Hepatocyte (in vitro differentiated cells): Measurements from ENCODE around the gene CISH. TPM values are rescaled to one million over a fixed set of nuclear protein-coding genes. Genes with fewer than 3 reads are reported as not detected.
A peak's percentile ranks its signal among the peaks of the same experiment; 100 is the strongest.

ENCODE experiments used
- DNase-seq: peaks from one replicate; pipeline ENCODE4 v3.0.0-alpha.2; 2016; ENCODE audit warnings: low spot score
- H2AFZ ChIP-seq: fragments of 200-600 bp; sonication (generic); 2 replicates; pipeline ENCODE4 v1.6.0; 2016; ENCODE audit warnings: antibody characterized with exemption, mild to moderate bottlenecking
- H3K27ac ChIP-seq: fragments of 200-600 bp; sonication (generic); 2 replicates; pipeline ENCODE4 v1.5.1; 2016; ENCODE audit warnings: mild to moderate bottlenecking
- H3K27me3 ChIP-seq: fragments of 200-600 bp; sonication (generic); 2 replicates; pipeline ENCODE4 v1.6.1; 2016
- H3K36me3 ChIP-seq: fragments of 200-600 bp; sonication (generic); replicated peaks from 2 replicates; pipeline ENCODE4 v1.5.1; 2016; ENCODE audit warnings: low read depth; ENCODE audit not compliant: insufficient read depth
- H3K4me1 ChIP-seq: fragments of 200-600 bp; sonication (generic); 2 replicates; pipeline ENCODE4 v1.5.1; 2016; ENCODE audit warnings: mild to moderate bottlenecking, moderate library complexity; ENCODE audit not compliant: insufficient read depth
- H3K4me2 ChIP-seq: fragments of 200-600 bp; sonication (generic); 2 replicates; pipeline ENCODE4 v1.6.0; 2016
- H3K4me3 ChIP-seq: fragments of 200-600 bp; sonication (generic); 2 replicates; pipeline ENCODE4 v1.5.1; 2016; ENCODE audit warnings: mild to moderate bottlenecking
- H3K79me2 ChIP-seq: fragments of 200-600 bp; sonication (generic); 2 replicates; pipeline ENCODE4 v1.6.0; 2017; ENCODE audit warnings: mild to moderate bottlenecking
- H3K9me2 ChIP-seq: fragments of 200-600 bp; sonication (generic); replicated peaks from 2 replicates; pipeline ENCODE4 v1.6.0; 2017; ENCODE audit warnings: mild to moderate bottlenecking; ENCODE audit not compliant: insufficient read depth
- H3K9me3 ChIP-seq: fragments of 200-600 bp; sonication (generic); 2 replicates; pipeline ENCODE4 v1.5.1; 2016; ENCODE audit warnings: low read depth, mild to moderate bottlenecking
- H4K20me1 ChIP-seq: fragments of 200-600 bp; sonication (generic); 2 replicates; pipeline ENCODE4 v1.6.0; 2016; ENCODE audit warnings: mild to moderate bottlenecking; ENCODE audit not compliant: insufficient read depth, poor library complexity, severe bottlenecking
- EZH2 ChIP-seq: fragments of 200-600 bp; sonication (generic); IDR thresholded peaks from 2 replicates; pipeline ENCODE4 v1.6.1; 2016; ENCODE audit warnings: antibody characterized with exemption, mild to moderate bottlenecking, borderline replicate concordance
- EZH2phosphoT487 ChIP-seq: fragments of 200-600 bp; sonication (generic); IDR thresholded peaks from one replicate; pipeline ENCODE4 v1.6.1; 2018; ENCODE audit warnings: antibody characterized with exemption, mild to moderate bottlenecking, low read depth, moderate library complexity; ENCODE audit not compliant: unreplicated experiment, severe bottlenecking
- WGBS: methylation state at CpG from one replicate; pipeline ENCODE4 v1.1.6; 2016; ENCODE audit warnings: low lambda C conversion rate; ENCODE audit errors: missing lambda C conversion rate; 5-methylcytosine and 5-hydroxymethylcytosine counted together
- polyA plus RNA-seq: library from polyadenylated mRNA; unstranded; fragments of >200 nt; fragmentation: Nextera tagmentation; extraction: Ambion mirVana; gene quantifications from 2 replicates; pipeline ENCODE4 v1.2.1, GENCODE V29; 2016
- total RNA-seq: library from RNA; depleted of rRNA; stranded (reverse); fragments of >200 nt; gene quantifications from 2 replicates; pipeline ENCODE4 v1.2.3, GENCODE V29; 2014
- TF ChIP-seq, protein P1 (sequence below): fragments of 200-600 bp; sonication (generic); IDR thresholded peaks from 2 replicates; pipeline ENCODE4 v1.5.1; 2016; ENCODE audit warnings: antibody characterized with exemption, mild to moderate bottlenecking; ENCODE audit not compliant: poor library complexity

CISH gene
- total and polyA plus RNA-seq, 2 experiments from 2014 or later = 4.0 to 9.0 TPM

DNA sequence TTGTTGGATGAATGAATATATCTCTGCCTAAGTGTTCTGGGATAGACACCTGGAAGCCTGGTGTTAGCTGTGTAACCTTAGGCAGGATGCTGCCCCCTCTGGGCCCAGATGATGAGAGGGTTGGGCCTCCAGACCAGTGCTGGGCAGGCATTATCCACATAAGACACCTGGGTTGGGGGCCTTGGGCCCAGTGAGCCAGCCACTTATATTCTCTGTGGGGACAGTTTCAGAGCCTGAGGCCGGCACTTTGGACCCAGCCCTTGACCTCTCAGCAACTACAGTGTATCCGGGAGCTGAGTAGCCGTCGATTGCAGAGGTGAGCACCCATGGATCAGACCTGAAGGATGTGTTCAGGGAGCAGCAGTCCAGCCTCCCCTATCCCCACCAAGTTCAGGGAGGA, 40.1 kb downstream of the CISH start:
- 91% methylated on average over 4 of the region's 4 CpGs for WGBS
- H3K79me2 ChIP-seq = peaks cover 10% of the 10 kb centered on the region
- H3K27ac ChIP-seq = no peak overlapping the region
- H3K4me2 ChIP-seq = no peak overlapping the region
- H2AFZ ChIP-seq = no peak overlapping the region
- peaks cover 17% of the 10 kb centered on the region for H3K4me1 ChIP-seq
- no peaks in the 10 kb centered on the region for H4K20me1 ChIP-seq
- H3K36me3 ChIP-seq = no peaks in the 10 kb centered on the region
- no peaks in the 10 kb centered on the region for H3K27me3 ChIP-seq
- no peak for DNase-seq
- no peaks in the 10 kb centered on the region for H3K9me3 ChIP-seq
- TF ChIP-seq EZH2phosphoT487 = no peak
- TF ChIP-seq, protein P1, sequence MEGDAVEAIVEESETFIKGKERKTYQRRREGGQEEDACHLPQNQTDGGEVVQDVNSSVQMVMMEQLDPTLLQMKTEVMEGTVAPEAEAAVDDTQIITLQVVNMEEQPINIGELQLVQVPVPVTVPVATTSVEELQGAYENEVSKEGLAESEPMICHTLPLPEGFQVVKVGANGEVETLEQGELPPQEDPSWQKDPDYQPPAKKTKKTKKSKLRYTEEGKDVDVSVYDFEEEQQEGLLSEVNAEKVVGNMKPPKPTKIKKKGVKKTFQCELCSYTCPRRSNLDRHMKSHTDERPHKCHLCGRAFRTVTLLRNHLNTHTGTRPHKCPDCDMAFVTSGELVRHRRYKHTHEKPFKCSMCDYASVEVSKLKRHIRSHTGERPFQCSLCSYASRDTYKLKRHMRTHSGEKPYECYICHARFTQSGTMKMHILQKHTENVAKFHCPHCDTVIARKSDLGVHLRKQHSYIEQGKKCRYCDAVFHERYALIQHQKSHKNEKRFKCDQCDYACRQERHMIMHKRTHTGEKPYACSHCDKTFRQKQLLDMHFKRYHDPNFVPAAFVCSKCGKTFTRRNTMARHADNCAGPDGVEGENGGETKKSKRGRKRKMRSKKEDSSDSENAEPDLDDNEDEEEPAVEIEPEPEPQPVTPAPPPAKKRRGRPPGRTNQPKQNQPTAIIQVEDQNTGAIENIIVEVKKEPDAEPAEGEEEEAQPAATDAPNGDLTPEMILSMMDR = no peak
- no peak for TF ChIP-seq EZH2
- no peak overlapping the region for H3K4me3 ChIP-seq
- H3K9me2 ChIP-seq = no peaks in the 10 kb centered on the region

- TF ChIP-seq, protein P1 = no peak
- TF ChIP-seq EZH2phosphoT487 (no peak), EZH2 (no peak)
- WGBS = 95% methylated on average over 5 of the region's 5 CpGs
- Histone ChIP-seq H3K27me3 (no peaks in the 10 kb centered on the region), H2AFZ (no peak overlapping the region), H3K4me3 (no peak overlapping the region), H3K27ac (peak overlapping the region; percentile 97), H3K4me1 (peaks cover 17% of the 10 kb centered on the region), H3K4me2 (peak overlapping the region; percentile 84), H3K36me3 (no peaks in the 10 kb centered on the region), H3K9me3 (no peaks in the 10 kb centered on the region), H3K79me2 (peaks cover 10% of the 10 kb centered on the region), H4K20me1 (no peaks in the 10 kb centered on the region), H3K9me2 (no peaks in the 10 kb centered on the region)
- no peak for DNase-seq
Measured at GRCh38 chr3:50570508-50571279, 40.9 kb downstream of the CISH start.

GRCh38 chr3:50568947-50569749, 42.4 kb downstream of the CISH start, which contains the start of gene HEMK1:
HEMK1 (plus strand) TSS chr3:50569522; CDS start chr3:50571105, 1,583 bp downstream.
- H3K36me3 ChIP-seq = no peaks in the 10 kb centered on the region
- H3K9me3 ChIP-seq = no peaks in the 10 kb centered on the region
- H3K27ac ChIP-seq = peak within 1 kb of the TSS; percentile 97
- no peaks in the 10 kb centered on the region for H3K9me2 ChIP-seq
- H3K79me2 ChIP-seq = peaks cover 10% of the 10 kb centered on the region
- H3K4me2 ChIP-seq = peak within 1 kb of the TSS; percentile 84
- no peaks in the 10 kb centered on the region for H3K27me3 ChIP-seq
- no peaks in the 10 kb centered on the region for H4K20me1 ChIP-seq
- H3K4me1 ChIP-seq = peaks cover 17% of the 10 kb centered on the region
- TF ChIP-seq, protein P1 = no peak
- TF ChIP-seq EZH2phosphoT487 (no peak), EZH2 (no peak)
- WGBS = under 1% methylated on average over 52 of the region's 55 CpGs
- peak within 1 kb of the TSS; percentile 95 for H3K4me3 ChIP-seq
- peak; percentile 99 for DNase-seq
- peak within 1 kb of the TSS; percentile 89 for H2AFZ ChIP-seq
